ENCODE results near the gene RPTOR.

Gene RPTOR

GRCh38 chr17:80876950-80877728 lies 332.5 kb downstream of the RPTOR start:
- TF ChIP-seq SPI1 (IDR thresholded peaks at IDR 0.05; ENCODE audit: borderline replicate concordance, low read depth) = no peak
- TF ChIP-seq CTCF (IDR thresholded peaks at IDR 0.05; ENCODE audit: insufficient read depth, low read length) = no peak
- no peak for TF ChIP-seq GABPA (IDR thresholded peaks at IDR 0.05; ENCODE audit: low read depth)
- no peak for TF ChIP-seq POLR2AphosphoS5 (IDR thresholded peaks at IDR 0.05; ENCODE audit: low read depth)
- TF ChIP-seq, protein P1, sequence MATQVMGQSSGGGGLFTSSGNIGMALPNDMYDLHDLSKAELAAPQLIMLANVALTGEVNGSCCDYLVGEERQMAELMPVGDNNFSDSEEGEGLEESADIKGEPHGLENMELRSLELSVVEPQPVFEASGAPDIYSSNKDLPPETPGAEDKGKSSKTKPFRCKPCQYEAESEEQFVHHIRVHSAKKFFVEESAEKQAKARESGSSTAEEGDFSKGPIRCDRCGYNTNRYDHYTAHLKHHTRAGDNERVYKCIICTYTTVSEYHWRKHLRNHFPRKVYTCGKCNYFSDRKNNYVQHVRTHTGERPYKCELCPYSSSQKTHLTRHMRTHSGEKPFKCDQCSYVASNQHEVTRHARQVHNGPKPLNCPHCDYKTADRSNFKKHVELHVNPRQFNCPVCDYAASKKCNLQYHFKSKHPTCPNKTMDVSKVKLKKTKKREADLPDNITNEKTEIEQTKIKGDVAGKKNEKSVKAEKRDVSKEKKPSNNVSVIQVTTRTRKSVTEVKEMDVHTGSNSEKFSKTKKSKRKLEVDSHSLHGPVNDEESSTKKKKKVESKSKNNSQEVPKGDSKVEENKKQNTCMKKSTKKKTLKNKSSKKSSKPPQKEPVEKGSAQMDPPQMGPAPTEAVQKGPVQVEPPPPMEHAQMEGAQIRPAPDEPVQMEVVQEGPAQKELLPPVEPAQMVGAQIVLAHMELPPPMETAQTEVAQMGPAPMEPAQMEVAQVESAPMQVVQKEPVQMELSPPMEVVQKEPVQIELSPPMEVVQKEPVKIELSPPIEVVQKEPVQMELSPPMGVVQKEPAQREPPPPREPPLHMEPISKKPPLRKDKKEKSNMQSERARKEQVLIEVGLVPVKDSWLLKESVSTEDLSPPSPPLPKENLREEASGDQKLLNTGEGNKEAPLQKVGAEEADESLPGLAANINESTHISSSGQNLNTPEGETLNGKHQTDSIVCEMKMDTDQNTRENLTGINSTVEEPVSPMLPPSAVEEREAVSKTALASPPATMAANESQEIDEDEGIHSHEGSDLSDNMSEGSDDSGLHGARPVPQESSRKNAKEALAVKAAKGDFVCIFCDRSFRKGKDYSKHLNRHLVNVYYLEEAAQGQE (IDR thresholded peaks at IDR 0.05; ENCODE audit: insufficient replicate concordance, low read depth) = no peak
- Histone ChIP-seq H3K4me3 (replicated peaks; ENCODE audit: insufficient read depth, low read length) (no peak overlapping the region), H3K27me3 (ENCODE audit: insufficient read depth, poor library complexity, severe bottlenecking) (no peaks in the 10 kb centered on the region), H3K27ac (replicated peaks) (no peak overlapping the region)
- DNase-seq (ENCODE audit: low read depth in 1 of 2, low spot score in 1 of 2) = no peak

- DNase-seq (ENCODE audit: low read depth in 1 of 2, low spot score in 1 of 2) = no peak
- Histone ChIP-seq H3K27me3 (ENCODE audit: insufficient read depth, poor library complexity, severe bottlenecking) (no peaks in the 10 kb centered on the region), H3K27ac (replicated peaks) (no peak overlapping the region), H3K4me3 (replicated peaks; ENCODE audit: insufficient read depth, low read length) (no peak overlapping the region)
- no peak for TF ChIP-seq POLR2AphosphoS5 (IDR thresholded peaks at IDR 0.05; ENCODE audit: low read depth)
- TF ChIP-seq, protein P1 (IDR thresholded peaks at IDR 0.05; ENCODE audit: insufficient replicate concordance, low read depth) = no peak
- no peak for TF ChIP-seq SPI1 (IDR thresholded peaks at IDR 0.05; ENCODE audit: borderline replicate concordance, low read depth)
- no peak for TF ChIP-seq GABPA (IDR thresholded peaks at IDR 0.05; ENCODE audit: low read depth)
- no peak for TF ChIP-seq CTCF (IDR thresholded peaks at IDR 0.05; ENCODE audit: insufficient read depth, low read length)
These were observed 333.2 kb downstream of the RPTOR start for GRCh38 chr17:80877729-80878303.

- Histone ChIP-seq H3K4me3 (replicated peaks; ENCODE audit: insufficient read depth, low read length) (no peak overlapping the region), H3K27me3 (ENCODE audit: insufficient read depth, poor library complexity, severe bottlenecking) (no peaks in the 10 kb centered on the region), H3K27ac (replicated peaks) (no peak overlapping the region)
- no peak for DNase-seq (ENCODE audit: low read depth in 1 of 2, low spot score in 1 of 2)
- TF ChIP-seq CTCF (IDR thresholded peaks at IDR 0.05; ENCODE audit: insufficient read depth, low read length) (no peak), GABPA (IDR thresholded peaks at IDR 0.05; ENCODE audit: low read depth) (no peak), SPI1 (IDR thresholded peaks at IDR 0.05; ENCODE audit: borderline replicate concordance, low read depth) (no peak), POLR2AphosphoS5 (IDR thresholded peaks at IDR 0.05; ENCODE audit: low read depth) (no peak)
- TF ChIP-seq, protein P1 (IDR thresholded peaks at IDR 0.05; ENCODE audit: insufficient replicate concordance, low read depth) = no peak
These were observed 334.5 kb downstream of the RPTOR start for GRCh38 chr17:80878876-80879722.
